Liver (tissue), 9 donors: ENCODE results near the gene GABRB1. TPM values are rescaled to one million over a fixed set of nuclear protein-coding genes. Genes with fewer than 3 reads are reported as not detected.

Source experiments
- DNase-seq: peaks from one replicate; pipeline ENCODE4 v3.0.0-alpha.2; 2017; ENCODE audit warnings: low spot score
- H3K27ac ChIP-seq, 2 donors: one replicate each; pipeline ENCODE4 v1.7.0; 2013; ENCODE audit warnings: inconsistent platforms in 2 of 2, low read length in 2 of 2, control low read depth in 1 of 2, low read depth in 1 of 2, mild to moderate bottlenecking in 1 of 2
- H3K27me3 ChIP-seq, 4 donors: one replicate each; pipeline versions ENCODE4 v1.6.1 to v1.7.0; 2013; ENCODE audit warnings: low read length in 3 of 4, inconsistent platforms in 1 of 4, mild to moderate bottlenecking in 1 of 4, moderate library complexity in 1 of 4; ENCODE audit not compliant: control insufficient read depth in 4 of 4, insufficient read depth in 4 of 4
- H3K36me3 ChIP-seq, 4 donors: one replicate each; pipeline versions ENCODE4 v1.6.1 to v1.7.0; 2013; ENCODE audit warnings: low read length in 3 of 4, mild to moderate bottlenecking in 3 of 4, low read depth in 1 of 4, moderate library complexity in 1 of 4; ENCODE audit not compliant: control insufficient read depth in 4 of 4, insufficient read depth in 3 of 4
- H3K4me1 ChIP-seq, 4 donors: one replicate each; pipeline versions ENCODE4 v1.6.1 to v1.7.0; 2013; ENCODE audit warnings: low read length in 3 of 4, mild to moderate bottlenecking in 3 of 4, moderate library complexity in 1 of 4; ENCODE audit not compliant: control insufficient read depth in 4 of 4, insufficient read depth in 4 of 4
- H3K4me3 ChIP-seq, 3 donors: one replicate each; pipeline versions ENCODE4 v1.6.1 to v1.7.0; 2013; ENCODE audit warnings: low read length in 3 of 3, control low read depth in 1 of 3, low read depth in 1 of 3, mild to moderate bottlenecking in 1 of 3
- H3K9ac ChIP-seq, 2 donors: one replicate each; pipeline ENCODE4 v1.7.0; 2013; ENCODE audit warnings: low read length in 2 of 2, mild to moderate bottlenecking in 2 of 2, moderate library complexity in 2 of 2, control low read depth in 1 of 2, low read depth in 1 of 2
- H3K9me3 ChIP-seq, 4 donors: one replicate each; pipeline versions ENCODE4 v1.6.1 to v1.7.0; 2013; ENCODE audit warnings: low read length in 3 of 4; ENCODE audit not compliant: control insufficient read depth in 4 of 4
- ATF3 ChIP-seq: IDR thresholded peaks from 2 replicates; pipeline ENCODE4 v1.6.1; 2016; ENCODE audit warnings: antibody characterized with exemption
- FOXA1 ChIP-seq: IDR thresholded peaks from 2 replicates; pipeline ENCODE4 v1.6.1; 2016; ENCODE audit warnings: antibody characterized with exemption
- FOXA2 ChIP-seq: IDR thresholded peaks from 2 replicates; pipeline ENCODE4 v1.6.1; 2016; ENCODE audit warnings: antibody characterized with exemption
- HNF4A ChIP-seq, 2 donors: conservative IDR thresholded peaks; 2 replicates each; pipeline ENCODE4 v1.6.1; 2016; ENCODE audit warnings: antibody characterized with exemption in 2 of 2, mild to moderate bottlenecking in 2 of 2
- HNF4G ChIP-seq: IDR thresholded peaks from 2 replicates; pipeline ENCODE4 v1.6.1; 2016; ENCODE audit warnings: antibody characterized with exemption
- MAX ChIP-seq: IDR thresholded peaks from 2 replicates; pipeline ENCODE4 v1.6.1; 2016; ENCODE audit warnings: antibody characterized with exemption
- NR2F2 ChIP-seq: IDR thresholded peaks from 2 replicates; pipeline ENCODE4 v1.6.1; 2016; ENCODE audit warnings: antibody characterized with exemption
- RAD21 ChIP-seq, 2 donors: IDR thresholded peaks; 2 replicates each; pipeline ENCODE4 v1.6.1; 2016; ENCODE audit warnings: antibody characterized with exemption in 2 of 2, mild to moderate bottlenecking in 2 of 2
- REST ChIP-seq: IDR thresholded peaks from 2 replicates; pipeline ENCODE4 v1.6.1; 2016; ENCODE audit warnings: antibody characterized with exemption, mild to moderate bottlenecking
- RXRA ChIP-seq, 2 donors: IDR thresholded peaks; 2 replicates each; pipeline ENCODE4 v1.6.1; 2017 to 2018; ENCODE audit warnings: antibody characterized with exemption in 2 of 2, mild to moderate bottlenecking in 1 of 2
- SP1 ChIP-seq: IDR thresholded peaks from 2 replicates; pipeline ENCODE4 v1.6.1; 2018; ENCODE audit warnings: antibody characterized with exemption, mild to moderate bottlenecking
- TAF1 ChIP-seq: conservative IDR thresholded peaks from 2 replicates; pipeline ENCODE4 v1.6.1; 2016; ENCODE audit warnings: antibody characterized with exemption, mild to moderate bottlenecking
- YY1 ChIP-seq: IDR thresholded peaks from 2 replicates; pipeline ENCODE4 v1.6.1; 2016; ENCODE audit warnings: antibody characterized with exemption, mild to moderate bottlenecking
- ZBTB33 ChIP-seq: IDR thresholded peaks from 2 replicates; pipeline ENCODE4 v1.6.1; 2016; ENCODE audit warnings: antibody characterized with exemption
- whole genome bisulfite sequencing: extraction: QIAGEN DNeasy Blood & Tissue Kit; methylation state at CpG from one replicate; pipeline ENCODE4 v1.1.7; 2013; 5-methylcytosine and 5-hydroxymethylcytosine counted together
- polyA plus RNA-seq, 2 donors: library from polyadenylated mRNA; stranded (reverse) in 1 of 2; unstranded in 1 of 2; fragments of 200-250 nt in 1 of 2; fragments of >200 nt in 1 of 2; fragmentation: Nextera tagmentation in 1 of 2; extraction: Ambion mirVana in 1 of 2; gene quantifications; one replicate each; pipeline versions ENCODE4 v1.2.1 to v1.2.3, GENCODE V29; 2013 to 2015
- total RNA-seq, 2 donors: library from RNA; depleted of rRNA; stranded (reverse); fragments of >200 nt; gene quantifications; one replicate each; pipeline ENCODE4 v1.2.3, GENCODE V29; 2014
- donor health status: healthy.
- donor health status: healthy.
- donor health status: healthy.
- donor health status: healthy.
- donor health status: healthy.

Gene GABRB1
- total and polyA plus RNA-seq, 4 donors = 0.17 to 1.3 TPM; not detected in 2

DNA sequence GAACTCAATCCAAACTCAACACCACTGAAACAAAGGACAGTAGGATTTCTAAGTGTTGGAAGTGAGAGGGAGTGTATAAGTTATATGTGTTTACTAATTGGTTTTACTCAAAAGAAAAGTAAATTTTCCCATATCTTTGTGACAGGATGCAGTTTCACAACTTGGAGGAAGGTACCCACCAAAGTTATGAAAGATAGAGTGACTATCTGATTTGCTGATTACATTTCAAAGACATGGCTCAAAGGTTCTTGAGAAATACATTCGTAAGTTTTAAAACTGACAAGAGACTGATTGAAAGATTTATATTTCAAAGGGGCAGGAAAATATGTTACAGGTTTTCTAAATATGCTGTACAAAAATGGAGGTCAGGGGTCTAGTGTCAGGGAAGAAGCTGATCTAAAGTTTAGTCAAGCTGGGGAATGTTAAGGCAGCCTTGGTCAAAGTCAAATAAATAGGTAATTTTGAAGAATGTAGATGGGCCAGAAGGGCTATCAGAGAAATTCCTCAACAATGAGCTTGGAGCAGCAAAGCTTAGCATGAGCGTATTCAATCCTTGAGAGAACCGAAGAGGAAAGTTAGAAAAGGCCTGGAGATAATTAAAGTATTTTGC lies 441.9 kb downstream of the GABRB1 start (continued):
- no peak for TF ChIP-seq ZBTB33
- TF ChIP-seq ATF3 = no peak
- no peak for TF ChIP-seq TAF1
- no peak for TF ChIP-seq YY1
- no peak for TF ChIP-seq FOXA1
- no peak for TF ChIP-seq RXRA (IDR thresholded peaks at IDR 0.05)
- no peak for TF ChIP-seq MAX

- Histone ChIP-seq H3K4me1 (no peaks in the 10 kb centered on the region), H3K4me3 (no peak overlapping the region), H3K27me3 (no peaks in the 10 kb centered on the region), H3K9ac (no peak overlapping the region), H3K9me3 (no peaks in the 10 kb centered on the region), H3K36me3 (no peaks in the 10 kb centered on the region), H3K27ac (no peak overlapping the region)
- no peak for DNase-seq
- TF ChIP-seq NR2F2 (no peak), MAX (no peak), YY1 (no peak), ZBTB33 (no peak), HNF4G (no peak), ATF3 (no peak), HNF4A (conservative IDR thresholded peaks at IDR 0.05) (no peak), SP1 (no peak), FOXA1 (no peak), TAF1 (no peak)
- 81% methylated on average over 4 of the region's 4 CpGs for WGBS
Measured at GRCh38 chr4:47474799-47475198, 443.4 kb downstream of the GABRB1 start.

- WGBS = 96% methylated on average over 1 of the region's 1 CpG
- Histone ChIP-seq H3K9me3 (no peaks in the 10 kb centered on the region), H3K4me3 (no peak overlapping the region), H3K9ac (no peak overlapping the region), H3K4me1 (no peaks in the 10 kb centered on the region), H3K27ac (no peak overlapping the region), H3K27me3 (no peaks in the 10 kb centered on the region), H3K36me3 (no peaks in the 10 kb centered on the region)
- DNase-seq = no peak
- TF ChIP-seq RAD21 (IDR thresholded peaks at IDR 0.05) (no peak), REST (no peak), FOXA2 (no peak), RXRA (IDR thresholded peaks at IDR 0.05) (no peak), TAF1 (no peak), MAX (no peak), SP1 (no peak), ZBTB33 (no peak), ATF3 (no peak)
Measured at GRCh38 chr4:47475411-47475810, 444.0 kb downstream of the GABRB1 start.
